ENCODE results near the gene MYO6. TPM values are rescaled to one million over a fixed set of nuclear protein-coding genes. Genes with fewer than 3 reads are reported as not detected.

MYO6 gene
- total RNA-seq, 1 donor: 16.4 TPM

- no peak for DNase-seq (ENCODE audit: low read depth)
- no peak overlapping the region for H3K4me3 ChIP-seq (ENCODE audit: low read depth, low read length)
- TF ChIP-seq, protein P1, sequence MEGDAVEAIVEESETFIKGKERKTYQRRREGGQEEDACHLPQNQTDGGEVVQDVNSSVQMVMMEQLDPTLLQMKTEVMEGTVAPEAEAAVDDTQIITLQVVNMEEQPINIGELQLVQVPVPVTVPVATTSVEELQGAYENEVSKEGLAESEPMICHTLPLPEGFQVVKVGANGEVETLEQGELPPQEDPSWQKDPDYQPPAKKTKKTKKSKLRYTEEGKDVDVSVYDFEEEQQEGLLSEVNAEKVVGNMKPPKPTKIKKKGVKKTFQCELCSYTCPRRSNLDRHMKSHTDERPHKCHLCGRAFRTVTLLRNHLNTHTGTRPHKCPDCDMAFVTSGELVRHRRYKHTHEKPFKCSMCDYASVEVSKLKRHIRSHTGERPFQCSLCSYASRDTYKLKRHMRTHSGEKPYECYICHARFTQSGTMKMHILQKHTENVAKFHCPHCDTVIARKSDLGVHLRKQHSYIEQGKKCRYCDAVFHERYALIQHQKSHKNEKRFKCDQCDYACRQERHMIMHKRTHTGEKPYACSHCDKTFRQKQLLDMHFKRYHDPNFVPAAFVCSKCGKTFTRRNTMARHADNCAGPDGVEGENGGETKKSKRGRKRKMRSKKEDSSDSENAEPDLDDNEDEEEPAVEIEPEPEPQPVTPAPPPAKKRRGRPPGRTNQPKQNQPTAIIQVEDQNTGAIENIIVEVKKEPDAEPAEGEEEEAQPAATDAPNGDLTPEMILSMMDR (IDR thresholded peaks at IDR 0.05; ENCODE audit: insufficient read depth, low read length): no peak
Measured at GRCh38 chr6:75946146-75946831, 197.2 kb downstream of the MYO6 start.

DNA sequence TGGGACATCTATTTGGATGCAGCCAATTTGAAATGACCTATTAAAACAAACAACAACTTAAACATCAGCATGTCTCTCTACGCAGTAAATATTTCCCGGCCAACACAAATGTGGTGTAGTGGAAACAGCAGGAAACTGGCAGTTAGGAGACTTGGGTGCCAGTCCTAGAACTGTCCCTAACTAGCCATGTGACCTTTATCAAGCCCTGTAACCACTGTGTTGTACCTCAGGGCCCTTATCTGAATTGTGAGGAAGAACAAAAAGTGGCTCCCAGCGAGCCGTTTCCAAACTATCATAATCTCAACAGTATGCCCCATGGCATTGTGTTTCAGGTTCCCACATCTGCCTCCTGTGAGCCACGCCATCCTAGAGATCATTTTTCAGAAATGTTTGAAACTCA lies 198.9 kb downstream of the MYO6 start:
- no peak overlapping the region for H3K4me3 ChIP-seq (ENCODE audit: low read depth, low read length)
- TF ChIP-seq, protein P1 (IDR thresholded peaks at IDR 0.05; ENCODE audit: insufficient read depth, low read length): no peak
- DNase-seq (ENCODE audit: low read depth): no peak

DNA sequence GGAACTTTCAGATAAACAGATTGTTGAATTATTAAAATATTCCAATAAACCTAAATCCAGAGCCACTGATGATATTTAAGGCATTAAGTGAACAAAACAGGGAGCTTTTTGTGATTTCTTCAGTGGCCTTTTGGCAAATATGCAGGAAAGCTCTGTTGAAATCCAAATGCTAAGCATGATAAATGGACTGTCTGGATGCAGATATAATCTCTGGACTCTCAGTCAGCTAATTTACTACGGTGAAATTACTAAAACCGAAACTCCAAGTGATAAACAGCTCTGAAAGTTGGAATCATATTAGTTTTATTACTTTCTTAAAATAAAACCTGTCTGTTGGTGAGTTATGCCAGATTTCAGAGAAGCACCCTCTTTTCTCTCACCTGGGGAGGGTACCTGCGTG lies 203.1 kb downstream of the MYO6 start:
- peak; percentile 8 for DNase-seq (ENCODE audit: low read depth)
- TF ChIP-seq, protein P1 (IDR thresholded peaks at IDR 0.05; ENCODE audit: insufficient read depth, low read length): no peak

GRCh38 chr6:75963569-75963968 lies 214.5 kb downstream of the MYO6 start:
- TF ChIP-seq, protein P1 (IDR thresholded peaks at IDR 0.05; ENCODE audit: insufficient read depth, low read length): no peak
- no peak overlapping the region for H3K4me3 ChIP-seq (ENCODE audit: low read depth, low read length)

More for the DNA sequence above, 203.1 kb downstream of the MYO6 start:
- H3K4me3 ChIP-seq (ENCODE audit: low read depth, low read length): no peak overlapping the region

DNA sequence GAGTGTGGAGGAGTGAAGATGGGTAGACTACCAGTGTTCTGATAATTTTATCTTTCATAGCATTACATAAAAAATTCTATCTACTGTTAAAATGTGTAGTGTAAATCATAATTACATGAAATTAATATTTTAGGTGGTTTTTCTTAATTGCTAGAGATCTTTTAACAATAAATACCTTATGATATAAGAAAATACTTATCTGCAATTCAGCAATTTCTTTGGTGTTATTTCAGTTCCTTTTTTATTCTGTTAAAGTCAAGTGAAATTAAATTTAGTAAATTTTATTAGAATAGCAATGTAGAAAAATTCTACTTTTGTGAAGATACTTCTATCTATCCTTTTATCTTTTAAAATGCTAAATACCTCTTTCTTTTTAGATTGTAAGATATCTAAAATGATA lies 219.1 kb downstream of the MYO6 start:
- DNase-seq (ENCODE audit: low read depth): no peak
- TF ChIP-seq, protein P1 (IDR thresholded peaks at IDR 0.05; ENCODE audit: insufficient read depth, low read length): no peak
- no peak overlapping the region for H3K4me3 ChIP-seq (ENCODE audit: low read depth, low read length)

More at GRCh38 chr6:75963569-75963968, 214.5 kb downstream of the MYO6 start:
- DNase-seq (ENCODE audit: low read depth): no peak

Small RNA genes lying within 50 kb of the gene (small RNA-seq; reads per million reads assigned to genes)
- gene RF00019: not detected
- not detected for gene RNA5SP209
- not detected for gene RNU6-155P

Other genes with a start within 250 kb of the MYO6 start
- gene SENP6, start 147.4 kb upstream of the MYO6 start, total RNA-seq (ENCODE audit: low replicate concordance): 96.6 and 113 TPM in 2 replicates

Data from fibroblast of the aortic adventitia (primary cell).